ENCODE data around the gene UBAP1. TPM values are rescaled to one million over a fixed set of nuclear protein-coding genes. Genes with fewer than 3 reads are reported as not detected.
"Not testable (repeated sequence)": the region's sequence is repeated elsewhere in the genome, so short reads cannot be mapped to it uniquely, and the experiment has no call there.

UBAP1 gene
- total and polyA plus RNA-seq, 5 donors: 31.2 to 51.1 (median 46.3) TPM

DNA sequence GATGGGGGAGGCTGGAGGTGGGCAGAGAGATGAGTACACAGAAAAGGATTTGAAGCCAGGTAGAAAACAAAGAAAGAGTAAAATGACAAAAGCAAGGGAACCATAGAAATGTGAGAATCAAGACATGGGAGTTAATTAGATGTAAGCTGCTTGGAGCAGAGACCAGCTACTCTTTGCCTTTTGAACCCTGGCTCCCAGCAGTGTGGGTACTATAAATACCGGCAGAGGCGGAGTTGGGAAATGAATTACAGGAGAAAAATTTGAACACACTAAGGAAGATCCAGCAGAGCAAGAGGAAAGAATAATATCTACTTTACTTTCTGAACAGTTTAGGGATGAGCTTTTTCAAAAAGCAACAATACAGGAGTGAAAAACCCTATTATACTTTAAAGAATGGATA, 113.7 kb downstream of the UBAP1 start:
- no peak for DNase-seq
- 51% methylated on average over 2 of the region's 2 CpGs for WGBS
- no peak for ATAC-seq

DNA sequence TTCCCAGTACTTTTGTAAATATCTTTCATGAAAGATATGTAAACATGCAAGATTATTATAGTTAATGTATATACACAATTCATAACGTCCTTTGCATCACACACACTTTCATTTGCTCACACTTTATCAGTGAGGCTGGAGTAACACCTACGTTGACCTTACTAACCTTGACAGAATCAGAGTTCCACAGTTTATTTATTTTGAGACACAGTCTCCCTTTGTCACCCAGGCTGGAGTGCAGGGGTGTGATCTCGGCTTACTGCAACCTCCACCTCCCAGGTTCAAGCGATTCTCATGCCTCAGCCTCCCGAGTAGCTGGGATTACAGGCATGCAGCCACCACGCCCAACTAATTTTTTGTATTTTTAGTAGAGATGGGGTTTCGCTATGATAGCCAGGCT, 122.2 kb downstream of the UBAP1 start:
- H3K27me3 ChIP-seq (ENCODE audit: control insufficient read depth, insufficient read depth); intact Hi-C loops (cut with DNase I); H3K4me3 ChIP-seq (ENCODE audit: low read length); H3K9me3 ChIP-seq (ENCODE audit: control insufficient read depth, low read length); H3K27ac ChIP-seq (ENCODE audit: low read length); H3K4me1 ChIP-seq (ENCODE audit: control insufficient read depth, insufficient read depth, low read length); DNase-seq; ATAC-seq: not testable (repeated sequence)
- WGBS: 82% methylated on average over 7 of the region's 7 CpGs

More for the DNA sequence above, 113.7 kb downstream of the UBAP1 start:
- Histone ChIP-seq H3K4me3 (ENCODE audit: low read length) (no peak overlapping the region), H3K9me3 (ENCODE audit: control insufficient read depth, low read length) (no peaks in the 10 kb centered on the region), H3K4me1 (ENCODE audit: control insufficient read depth, insufficient read depth, low read length) (no peaks in the 10 kb centered on the region), H3K27me3 (ENCODE audit: control insufficient read depth, insufficient read depth) (no peaks in the 10 kb centered on the region), H3K27ac (ENCODE audit: low read length) (no peak overlapping the region)
- intact Hi-C loops (cut with DNase I): no loop called here

Other genes starting within 250 kb of the UBAP1 start
- 10 to 100 TPM; 22.2 to 27.7 (median 26.6) TPM for gene UBAP2, start 130.2 kb upstream of the UBAP1 start, total RNA-seq
- gene UBAP2, start 130.2 kb upstream of the UBAP1 start, polyA plus RNA-seq: 10.2 TPM
- 10 to 100 TPM; 12.0 to 17.1 (median 15.5) TPM for gene DCAF12, start 52.3 kb upstream of the UBAP1 start, total RNA-seq
- 8.3 TPM for gene DCAF12, start 52.3 kb upstream of the UBAP1 start, polyA plus RNA-seq
- under 1 TPM; 0.25 to 0.54 (median 0.40) TPM for gene KIF24, start 150.2 kb downstream of the UBAP1 start, total RNA-seq
- gene KIF24, start 150.2 kb downstream of the UBAP1 start, polyA plus RNA-seq: 0.23 TPM
- gene NUDT2, start 150.5 kb downstream of the UBAP1 start, total RNA-seq: 10 to 100 TPM; 20.5 to 27.4 (median 22.6) TPM
- 27.4 TPM for gene NUDT2, start 150.5 kb downstream of the UBAP1 start, polyA plus RNA-seq
- gene MYORG, start 197.9 kb downstream of the UBAP1 start, total RNA-seq: 1 to 10 TPM; 4.6 to 5.2 (median 4.8) TPM
- gene MYORG, start 197.9 kb downstream of the UBAP1 start, polyA plus RNA-seq: 1.9 TPM